ENCODE data around the gene COQ4. TPM values are rescaled to one million over a fixed set of nuclear protein-coding genes. Genes with fewer than 3 reads are reported as not detected.

Gene COQ4
- total and polyA plus RNA-seq, 2 experiments from 2014 or later = 35.3 to 37.0 TPM

DNA sequence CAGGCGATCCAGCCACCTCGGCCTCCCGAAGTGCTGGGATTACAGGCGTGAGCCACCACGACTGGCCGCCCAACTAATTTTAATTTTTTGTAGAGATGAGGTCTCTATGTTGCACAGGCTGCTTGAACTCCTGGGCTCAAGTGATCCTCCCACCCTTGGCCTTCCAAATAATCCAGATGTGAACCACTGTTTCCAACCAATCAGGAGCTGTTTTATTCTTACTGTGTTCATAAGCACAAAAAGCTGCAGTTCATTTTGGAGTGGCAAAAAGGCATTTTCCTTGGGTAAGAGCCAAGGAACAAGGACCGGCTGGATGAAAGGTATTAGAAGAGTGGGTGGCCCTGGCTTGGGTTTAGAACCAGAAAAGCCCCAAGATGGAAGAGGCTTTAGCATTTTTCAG, 12.5 kb downstream of the COQ4 start:
- TF ChIP-seq, protein P1, sequence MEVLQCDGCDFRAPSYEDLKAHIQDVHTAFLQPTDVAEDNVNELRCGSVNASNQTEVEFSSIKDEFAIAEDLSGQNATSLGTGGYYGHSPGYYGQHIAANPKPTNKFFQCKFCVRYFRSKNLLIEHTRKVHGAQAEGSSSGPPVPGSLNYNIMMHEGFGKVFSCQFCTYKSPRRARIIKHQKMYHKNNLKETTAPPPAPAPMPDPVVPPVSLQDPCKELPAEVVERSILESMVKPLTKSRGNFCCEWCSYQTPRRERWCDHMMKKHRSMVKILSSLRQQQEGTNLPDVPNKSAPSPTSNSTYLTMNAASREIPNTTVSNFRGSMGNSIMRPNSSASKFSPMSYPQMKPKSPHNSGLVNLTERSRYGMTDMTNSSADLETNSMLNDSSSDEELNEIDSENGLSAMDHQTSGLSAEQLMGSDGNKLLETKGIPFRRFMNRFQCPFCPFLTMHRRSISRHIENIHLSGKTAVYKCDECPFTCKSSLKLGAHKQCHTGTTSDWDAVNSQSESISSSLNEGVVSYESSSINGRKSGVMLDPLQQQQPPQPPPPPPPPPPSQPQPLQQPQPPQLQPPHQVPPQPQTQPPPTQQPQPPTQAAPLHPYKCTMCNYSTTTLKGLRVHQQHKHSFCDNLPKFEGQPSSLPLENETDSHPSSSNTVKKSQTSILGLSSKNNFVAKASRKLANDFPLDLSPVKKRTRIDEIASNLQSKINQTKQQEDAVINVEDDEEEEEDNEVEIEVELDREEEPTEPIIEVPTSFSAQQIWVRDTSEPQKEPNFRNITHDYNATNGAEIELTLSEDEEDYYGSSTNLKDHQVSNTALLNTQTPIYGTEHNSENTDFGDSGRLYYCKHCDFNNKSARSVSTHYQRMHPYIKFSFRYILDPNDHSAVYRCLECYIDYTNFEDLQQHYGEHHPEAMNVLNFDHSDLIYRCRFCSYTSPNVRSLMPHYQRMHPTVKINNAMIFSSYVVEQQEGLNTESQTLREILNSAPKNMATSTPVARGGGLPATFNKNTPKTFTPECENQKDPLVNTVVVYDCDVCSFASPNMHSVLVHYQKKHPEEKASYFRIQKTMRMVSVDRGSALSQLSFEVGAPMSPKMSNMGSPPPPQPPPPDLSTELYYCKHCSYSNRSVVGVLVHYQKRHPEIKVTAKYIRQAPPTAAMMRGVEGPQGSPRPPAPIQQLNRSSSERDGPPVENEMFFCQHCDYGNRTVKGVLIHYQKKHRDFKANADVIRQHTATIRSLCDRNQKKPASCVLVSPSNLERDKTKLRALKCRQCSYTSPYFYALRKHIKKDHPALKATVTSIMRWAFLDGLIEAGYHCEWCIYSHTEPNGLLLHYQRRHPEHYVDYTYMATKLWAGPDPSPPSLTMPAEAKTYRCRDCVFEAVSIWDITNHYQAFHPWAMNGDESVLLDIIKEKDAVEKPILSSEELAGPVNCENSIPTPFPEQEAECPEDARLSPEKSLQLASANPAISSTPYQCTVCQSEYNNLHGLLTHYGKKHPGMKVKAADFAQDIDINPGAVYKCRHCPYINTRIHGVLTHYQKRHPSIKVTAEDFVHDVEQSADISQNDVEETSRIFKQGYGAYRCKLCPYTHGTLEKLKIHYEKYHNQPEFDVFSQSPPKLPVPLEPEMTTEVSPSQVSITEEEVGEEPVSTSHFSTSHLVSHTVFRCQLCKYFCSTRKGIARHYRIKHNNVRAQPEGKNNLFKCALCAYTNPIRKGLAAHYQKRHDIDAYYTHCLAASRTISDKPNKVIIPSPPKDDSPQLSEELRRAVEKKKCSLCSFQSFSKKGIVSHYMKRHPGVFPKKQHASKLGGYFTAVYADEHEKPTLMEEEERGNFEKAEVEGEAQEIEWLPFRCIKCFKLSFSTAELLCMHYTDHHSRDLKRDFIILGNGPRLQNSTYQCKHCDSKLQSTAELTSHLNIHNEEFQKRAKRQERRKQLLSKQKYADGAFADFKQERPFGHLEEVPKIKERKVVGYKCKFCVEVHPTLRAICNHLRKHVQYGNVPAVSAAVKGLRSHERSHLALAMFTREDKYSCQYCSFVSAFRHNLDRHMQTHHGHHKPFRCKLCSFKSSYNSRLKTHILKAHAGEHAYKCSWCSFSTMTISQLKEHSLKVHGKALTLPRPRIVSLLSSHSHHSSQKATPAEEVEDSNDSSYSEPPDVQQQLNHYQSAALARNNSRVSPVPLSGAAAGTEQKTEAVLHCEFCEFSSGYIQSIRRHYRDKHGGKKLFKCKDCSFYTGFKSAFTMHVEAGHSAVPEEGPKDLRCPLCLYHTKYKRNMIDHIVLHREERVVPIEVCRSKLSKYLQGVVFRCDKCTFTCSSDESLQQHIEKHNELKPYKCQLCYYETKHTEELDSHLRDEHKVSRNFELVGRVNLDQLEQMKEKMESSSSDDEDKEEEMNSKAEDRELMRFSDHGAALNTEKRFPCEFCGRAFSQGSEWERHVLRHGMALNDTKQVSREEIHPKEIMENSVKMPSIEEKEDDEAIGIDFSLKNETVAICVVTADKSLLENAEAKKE (CRISPR knock-in tag; IDR thresholded peaks at IDR 0.05) = no peak
- TF ChIP-seq JUNB (IDR thresholded peaks at IDR 0.05; ENCODE audit: unreplicated experiment) (no peak), ZNF114 (CRISPR knock-in tag; IDR thresholded peaks at IDR 0.05) (no peak), ZNF331 (CRISPR knock-in tag; IDR thresholded peaks at IDR 0.05; ENCODE audit: low read depth) (no peak)
- TF ChIP-seq, protein P2, sequence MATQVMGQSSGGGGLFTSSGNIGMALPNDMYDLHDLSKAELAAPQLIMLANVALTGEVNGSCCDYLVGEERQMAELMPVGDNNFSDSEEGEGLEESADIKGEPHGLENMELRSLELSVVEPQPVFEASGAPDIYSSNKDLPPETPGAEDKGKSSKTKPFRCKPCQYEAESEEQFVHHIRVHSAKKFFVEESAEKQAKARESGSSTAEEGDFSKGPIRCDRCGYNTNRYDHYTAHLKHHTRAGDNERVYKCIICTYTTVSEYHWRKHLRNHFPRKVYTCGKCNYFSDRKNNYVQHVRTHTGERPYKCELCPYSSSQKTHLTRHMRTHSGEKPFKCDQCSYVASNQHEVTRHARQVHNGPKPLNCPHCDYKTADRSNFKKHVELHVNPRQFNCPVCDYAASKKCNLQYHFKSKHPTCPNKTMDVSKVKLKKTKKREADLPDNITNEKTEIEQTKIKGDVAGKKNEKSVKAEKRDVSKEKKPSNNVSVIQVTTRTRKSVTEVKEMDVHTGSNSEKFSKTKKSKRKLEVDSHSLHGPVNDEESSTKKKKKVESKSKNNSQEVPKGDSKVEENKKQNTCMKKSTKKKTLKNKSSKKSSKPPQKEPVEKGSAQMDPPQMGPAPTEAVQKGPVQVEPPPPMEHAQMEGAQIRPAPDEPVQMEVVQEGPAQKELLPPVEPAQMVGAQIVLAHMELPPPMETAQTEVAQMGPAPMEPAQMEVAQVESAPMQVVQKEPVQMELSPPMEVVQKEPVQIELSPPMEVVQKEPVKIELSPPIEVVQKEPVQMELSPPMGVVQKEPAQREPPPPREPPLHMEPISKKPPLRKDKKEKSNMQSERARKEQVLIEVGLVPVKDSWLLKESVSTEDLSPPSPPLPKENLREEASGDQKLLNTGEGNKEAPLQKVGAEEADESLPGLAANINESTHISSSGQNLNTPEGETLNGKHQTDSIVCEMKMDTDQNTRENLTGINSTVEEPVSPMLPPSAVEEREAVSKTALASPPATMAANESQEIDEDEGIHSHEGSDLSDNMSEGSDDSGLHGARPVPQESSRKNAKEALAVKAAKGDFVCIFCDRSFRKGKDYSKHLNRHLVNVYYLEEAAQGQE (IDR thresholded peaks at IDR 0.05; ENCODE audit: unreplicated experiment) = no peak
- TF ChIP-seq, protein P3, sequence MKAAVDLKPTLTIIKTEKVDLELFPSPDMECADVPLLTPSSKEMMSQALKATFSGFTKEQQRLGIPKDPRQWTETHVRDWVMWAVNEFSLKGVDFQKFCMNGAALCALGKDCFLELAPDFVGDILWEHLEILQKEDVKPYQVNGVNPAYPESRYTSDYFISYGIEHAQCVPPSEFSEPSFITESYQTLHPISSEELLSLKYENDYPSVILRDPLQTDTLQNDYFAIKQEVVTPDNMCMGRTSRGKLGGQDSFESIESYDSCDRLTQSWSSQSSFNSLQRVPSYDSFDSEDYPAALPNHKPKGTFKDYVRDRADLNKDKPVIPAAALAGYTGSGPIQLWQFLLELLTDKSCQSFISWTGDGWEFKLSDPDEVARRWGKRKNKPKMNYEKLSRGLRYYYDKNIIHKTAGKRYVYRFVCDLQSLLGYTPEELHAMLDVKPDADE (IDR thresholded peaks at IDR 0.05) = no peak
- Mint-ChIP-seq H3K27ac (no peak overlapping the region), H3K4me1 (no peaks in the 10 kb centered on the region), H3K9me3 (0 out of 3 replicates have a peak, but pooled peaks cover 3% of the 10 kb centered on the region), H3K27me3 (ENCODE audit: insufficient read depth, low read depth, poor library complexity) (peaks cover 10% of the 10 kb centered on the region), H3K36me3 (ENCODE audit: low read depth) (peaks cover 2% of the 10 kb centered on the region; the same call in 1 of the 3 replicates), H3K4me3 (no peak overlapping the region)
- no peak for ATAC-seq
- no peak for DNase-seq (ENCODE audit: low spot score)
- no peaks in the 10 kb centered on the region for H3K4me1 ChIP-seq (ENCODE audit: insufficient read depth)
- H2AFZ ChIP-seq = no peak overlapping the region
- H3K9me2 ChIP-seq (ENCODE audit: insufficient read depth) = no peaks in the 10 kb centered on the region
- no peaks in the 10 kb centered on the region for H4K20me1 ChIP-seq (replicated peaks; ENCODE audit: insufficient read depth)
- peaks cover 3% of the 10 kb centered on the region; the same call in 1 of the 2 replicates for H3F3A ChIP-seq (replicated peaks; ENCODE audit: low read depth)
- H3K4me3 ChIP-seq = no peak overlapping the region
- no peak overlapping the region for H3K27ac ChIP-seq (ENCODE audit: low read depth)
- H3K36me3 ChIP-seq (ENCODE audit: insufficient read depth) = no peaks in the 10 kb centered on the region
- no peaks in the 10 kb centered on the region for H3K27me3 ChIP-seq (ENCODE audit: insufficient read depth)
- no peaks in the 10 kb centered on the region for H3K79me2 ChIP-seq (replicated peaks; ENCODE audit: insufficient read depth)
- H3K4me2 ChIP-seq = no peak overlapping the region
